Sciatic nerve (tissue), 2 donors: ENCODE data around the gene TIAL1. TPM values are rescaled to one million over a fixed set of nuclear protein-coding genes. Genes with fewer than 3 reads are reported as not detected.
"Not testable (repeated sequence)": the region's sequence is repeated elsewhere in the genome, so short reads cannot be mapped to it uniquely, and the experiment has no call there.

Source experiments
- ATAC-seq: fragments of 200-7000 bp; cut with Tn5 transposase; one replicate; pipeline ENCODE4 v1.9.1; 2020; ENCODE audit warnings: mild to moderate bottlenecking, moderate library complexity
- DNase-seq: peaks from one replicate; pipeline ENCODE4 v3.0.0-alpha.2; 2020; ENCODE audit warnings: low spot score
- intact Hi-C: fragments of 100-400 bp; cut with DNase I; formaldehyde crosslinking; loops from one replicate; pipeline ENCODE4 v1.14.2; 2022
- total RNA-seq: library from RNA; stranded (reverse); fragmentation: NEBNext Ultra II Directional; extraction: Animal tissue kit (Norgen Biotek cat#: 25700); gene quantifications from one replicate; pipeline ENCODE4 v1.2.1, GENCODE V29; 2021
- donor health status: DM: no; HTN: no; CAD: no.
- donor health status: DM: no; HTN: no; CAD: no.

The TIAL1 gene
- total RNA-seq, 1 donor from 2014 or later, result 121 TPM

DNA sequence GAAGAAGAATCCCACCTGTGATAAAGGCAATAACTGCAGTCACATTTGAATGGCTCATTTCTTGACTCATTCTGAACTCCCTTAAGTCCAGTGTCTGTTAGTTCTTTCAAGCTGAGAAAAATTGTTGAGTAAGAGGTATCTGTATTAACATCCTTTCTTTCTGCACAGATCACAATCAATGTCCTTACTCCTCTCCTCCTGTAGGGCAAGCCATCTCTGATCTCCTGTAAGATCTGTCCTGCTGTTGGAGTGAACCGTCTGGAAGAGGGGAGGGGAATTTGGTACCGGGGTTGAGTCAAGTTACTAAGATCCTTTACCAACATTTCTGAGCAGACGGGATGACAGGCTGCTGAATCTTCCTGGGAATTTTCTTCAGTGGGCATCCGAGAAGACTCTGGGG lies 34.7 kb downstream of the TIAL1 start:
- ATAC-seq, result no peak
- intact Hi-C loops, result no loop called here
- no peak for DNase-seq

GRCh38 chr10:119559511-119559910 lies 37.3 kb downstream of the TIAL1 start:
- ATAC-seq, DNase-seq, intact Hi-C loops: not testable (repeated sequence)

DNA sequence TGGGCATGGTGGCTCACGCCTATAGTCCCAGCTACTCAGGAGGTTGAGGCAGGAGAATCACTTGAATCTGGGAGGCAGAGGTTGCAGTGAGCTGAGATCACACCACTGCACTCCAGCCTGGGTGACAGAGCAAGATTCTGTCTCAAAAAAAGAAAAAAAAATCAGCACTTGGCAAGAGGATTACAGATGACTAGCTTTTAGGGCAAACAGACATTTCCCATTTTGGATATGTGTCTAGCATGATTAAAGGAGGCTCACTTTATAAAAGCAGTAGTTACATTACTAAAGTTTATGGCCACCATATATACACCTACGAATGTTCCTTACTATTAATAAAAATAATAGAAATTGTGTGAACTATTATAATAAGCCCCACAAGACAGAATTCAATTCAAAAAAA lies 40.7 kb downstream of the TIAL1 start:
- DNase-seq, ATAC-seq, intact Hi-C loops: not testable (repeated sequence)

- ATAC-seq, result no peak
- DNase-seq, result no peak
- intact Hi-C loops, result no loop called here
These were observed 41.5 kb downstream of the TIAL1 start for GRCh38 chr10:119555178-119555784.

GRCh38 chr10:119550827-119551226 lies 45.9 kb downstream of the TIAL1 start:
- intact Hi-C loops, result no loop called here
- ATAC-seq, result peak; percentile 52
- no peak for DNase-seq

GRCh38 chr10:119549247-119549999 lies 47.3 kb downstream of the TIAL1 start:
- no peak for DNase-seq
- intact Hi-C loops, result no loop called here
- ATAC-seq, result no peak

- DNase-seq, result no peak
- intact Hi-C loops, result no loop called here
- ATAC-seq, result no peak
These were observed 50.8 kb downstream of the TIAL1 start for GRCh38 chr10:119546009-119546408.

DNA sequence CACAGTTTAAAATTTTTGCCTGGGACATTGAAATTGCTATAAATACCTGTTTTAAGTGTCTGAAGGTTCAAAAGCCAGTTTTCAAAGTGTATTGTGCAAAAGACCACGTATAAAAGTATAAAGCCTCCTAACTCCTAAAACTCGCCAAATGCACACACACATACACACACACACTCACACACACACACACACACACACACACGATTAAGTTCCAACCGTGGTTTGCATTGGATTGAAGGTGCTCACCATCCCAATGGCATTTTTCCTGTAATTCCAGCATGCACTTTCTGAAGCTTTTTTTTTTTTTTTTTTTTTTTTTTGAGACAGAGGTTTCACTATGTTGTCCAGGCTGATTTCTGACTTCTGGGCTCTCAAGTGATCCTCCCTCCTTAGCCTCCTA lies 51.5 kb downstream of the TIAL1 start:
- ATAC-seq (no peak), DNase-seq (no peak)

GRCh38 chr10:119543814-119544642 lies 52.7 kb downstream of the TIAL1 start:
- no peak for DNase-seq
- peak; percentile 7 for ATAC-seq
- intact Hi-C loops, result no loop called here

More for the DNA sequence above, 51.5 kb downstream of the TIAL1 start:
- intact Hi-C loops, result no loop called here

- intact Hi-C loops, result no loop called here
- peak; percentile 67 for ATAC-seq
These were observed 53.6 kb downstream of the TIAL1 start for GRCh38 chr10:119542988-119543813.

DNA sequence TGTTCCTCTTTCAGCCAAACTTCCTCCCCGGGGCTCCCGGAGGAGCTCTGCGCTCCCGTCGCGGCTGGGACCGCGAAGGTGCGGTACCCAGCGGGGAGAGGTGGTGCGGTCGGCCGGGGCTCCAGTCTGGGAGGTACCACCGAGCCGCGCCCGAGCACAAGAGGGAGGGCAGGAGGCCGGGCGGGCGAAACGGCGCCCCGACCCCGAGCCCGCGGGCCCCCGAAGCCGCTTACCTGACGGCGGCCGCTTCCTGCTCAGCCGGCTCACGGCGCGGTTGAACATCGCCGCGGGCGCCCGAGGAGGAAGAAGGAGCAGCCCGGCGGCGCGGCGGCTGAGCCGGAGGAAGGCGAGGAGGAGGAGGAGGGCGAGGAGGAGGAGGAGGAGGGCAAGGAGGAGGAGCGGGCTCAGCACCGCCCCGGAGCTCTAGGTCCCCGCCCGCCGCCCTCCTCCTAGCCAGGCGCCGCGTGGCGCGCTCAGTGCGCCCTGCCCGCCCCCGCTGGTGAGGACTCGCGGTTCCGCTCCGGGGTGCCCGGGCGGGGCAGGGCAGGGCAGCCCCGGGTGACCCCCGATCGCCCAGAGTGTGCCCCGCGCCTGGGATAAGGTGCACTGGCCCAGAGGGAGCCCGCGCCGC lies 54.3 kb downstream of the TIAL1 start, which contains the start of gene RGS10:
RGS10 (minus strand) TSS at position 363 of the 631 bp plus-strand sequence; CDS start at position 282, 81 bp downstream.
- intact Hi-C loops, result no loop called here
- DNase-seq, result peak; percentile 91
- peak; percentile 92 for ATAC-seq

More at GRCh38 chr10:119542988-119543813, 53.6 kb downstream of the TIAL1 start:
- peak; percentile 78 for DNase-seq

DNA sequence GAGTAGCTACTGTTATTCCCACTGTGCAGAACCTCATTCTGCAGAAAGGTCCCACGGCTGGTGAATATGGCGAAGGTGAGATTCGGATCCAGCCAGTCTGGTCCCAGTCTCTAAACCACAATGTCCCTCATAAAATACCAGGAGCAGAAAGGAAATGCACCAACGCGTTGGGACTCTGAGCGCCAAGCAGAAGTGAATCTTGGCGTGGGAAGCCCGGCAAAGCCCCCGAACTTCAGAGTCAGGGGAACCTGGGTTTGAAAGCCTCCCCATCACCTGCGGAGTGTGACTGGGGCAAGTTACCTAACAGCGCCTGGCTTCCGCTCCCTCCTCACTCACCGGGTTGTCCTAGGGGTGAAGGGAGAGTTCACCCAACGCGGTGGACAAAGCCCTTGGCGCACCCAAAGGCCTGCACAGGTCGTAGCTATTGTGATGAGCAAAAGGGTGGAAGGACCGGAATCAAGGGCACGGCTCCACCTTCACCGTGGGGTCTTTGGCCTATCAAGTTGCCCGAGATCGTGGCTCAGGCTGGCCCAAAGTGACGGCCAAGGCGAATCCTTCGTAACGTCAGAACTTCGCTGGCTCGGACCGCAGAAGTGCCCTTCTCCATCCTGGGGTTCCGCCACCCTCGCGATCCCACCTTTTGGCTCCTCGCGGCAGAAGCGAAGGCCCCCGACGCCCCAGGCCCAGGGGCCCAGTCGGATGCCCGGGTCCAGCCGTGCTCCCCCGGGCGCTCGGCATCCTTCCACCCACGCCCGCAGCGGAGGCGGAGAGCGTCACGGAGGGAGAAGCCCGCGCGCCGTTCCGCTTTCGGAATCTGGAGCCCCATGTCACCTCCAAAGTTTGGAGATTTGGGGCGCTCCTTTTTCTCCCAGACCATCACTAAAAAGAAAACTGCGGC lies 55.1 kb downstream of the TIAL1 start:
- intact Hi-C loops, result no loop called here
- ATAC-seq (peak; percentile 5), DNase-seq (peak; percentile 73)

- ATAC-seq (no peak), DNase-seq (no peak)
- intact Hi-C loops, result no loop called here
These were observed 55.7 kb downstream of the TIAL1 start for GRCh38 chr10:119541046-119541445.

GRCh38 chr10:119540038-119540437 lies 56.7 kb downstream of the TIAL1 start:
- no peak for ATAC-seq
- intact Hi-C loops, result no loop called here
- DNase-seq, result no peak

DNA sequence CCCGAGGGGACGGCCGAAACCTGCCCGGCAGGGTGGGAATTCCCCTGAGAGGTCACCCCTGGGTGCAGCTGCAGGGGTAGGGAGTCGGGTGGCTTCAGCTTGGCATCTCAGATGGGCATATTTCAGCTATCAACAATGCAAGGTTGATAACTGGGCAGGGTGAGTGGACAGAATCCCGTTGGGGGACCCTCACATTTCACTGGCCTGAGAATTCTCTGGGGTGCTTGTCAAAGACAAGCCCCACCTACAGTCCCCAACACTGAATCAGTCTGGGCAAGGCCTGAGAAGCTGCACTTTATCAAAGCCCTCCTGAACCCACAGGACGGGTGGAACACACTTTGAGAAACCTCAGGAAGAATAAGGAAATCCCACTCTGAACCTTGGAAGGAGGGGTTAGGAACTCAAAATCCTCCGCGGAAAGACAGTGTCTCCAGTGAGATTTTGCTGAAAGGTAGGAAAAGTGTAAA lies 57.4 kb downstream of the TIAL1 start:
- intact Hi-C loops, result no loop called here
- ATAC-seq (no peak), DNase-seq (peak; percentile 53)

DNA sequence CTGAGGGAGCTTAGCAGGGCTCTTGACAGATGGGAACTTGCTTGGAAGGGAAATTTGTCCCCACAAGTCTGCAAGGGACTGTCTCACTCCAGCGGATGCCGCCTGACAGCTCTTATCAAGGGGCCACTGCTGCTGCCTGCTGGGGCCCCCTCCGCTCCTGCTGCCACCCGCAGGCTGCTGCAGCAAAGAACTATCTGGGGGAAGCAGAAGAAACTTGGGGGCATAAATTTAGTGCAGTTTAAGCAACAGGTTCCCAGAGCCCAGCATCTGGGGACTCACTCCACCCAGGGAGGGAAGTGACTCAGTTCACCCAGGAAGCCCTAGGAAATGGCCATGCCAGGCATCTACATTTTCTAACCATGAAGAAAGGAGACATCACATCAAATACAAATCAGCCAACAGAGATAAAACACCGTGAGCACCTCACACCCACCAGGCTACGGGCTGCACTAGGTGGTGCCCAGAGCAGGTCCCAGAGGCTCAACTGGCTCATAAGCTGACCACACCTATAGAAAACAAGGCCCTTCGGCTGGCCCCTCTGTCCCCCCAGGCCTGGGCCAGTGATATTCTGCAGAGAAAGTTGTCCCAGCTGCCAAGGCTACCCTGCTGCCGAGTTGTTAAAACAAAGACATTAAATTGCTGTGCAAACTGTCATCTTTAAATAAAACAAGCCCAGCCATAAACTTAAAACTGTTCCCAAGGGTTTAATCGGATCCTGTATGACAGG lies 58.0 kb downstream of the TIAL1 start:
- intact Hi-C loops, result no loop called here
- no peak for ATAC-seq
- peak; percentile 43 for DNase-seq
